ENCODE measurements around the gene KIF20B. TPM values are rescaled to one million over a fixed set of nuclear protein-coding genes. Genes with fewer than 3 reads are reported as not detected.

The KIF20B gene
- total and polyA plus RNA-seq, 9 donors = 2.4 to 9.3 (median 3.9) TPM

DNA sequence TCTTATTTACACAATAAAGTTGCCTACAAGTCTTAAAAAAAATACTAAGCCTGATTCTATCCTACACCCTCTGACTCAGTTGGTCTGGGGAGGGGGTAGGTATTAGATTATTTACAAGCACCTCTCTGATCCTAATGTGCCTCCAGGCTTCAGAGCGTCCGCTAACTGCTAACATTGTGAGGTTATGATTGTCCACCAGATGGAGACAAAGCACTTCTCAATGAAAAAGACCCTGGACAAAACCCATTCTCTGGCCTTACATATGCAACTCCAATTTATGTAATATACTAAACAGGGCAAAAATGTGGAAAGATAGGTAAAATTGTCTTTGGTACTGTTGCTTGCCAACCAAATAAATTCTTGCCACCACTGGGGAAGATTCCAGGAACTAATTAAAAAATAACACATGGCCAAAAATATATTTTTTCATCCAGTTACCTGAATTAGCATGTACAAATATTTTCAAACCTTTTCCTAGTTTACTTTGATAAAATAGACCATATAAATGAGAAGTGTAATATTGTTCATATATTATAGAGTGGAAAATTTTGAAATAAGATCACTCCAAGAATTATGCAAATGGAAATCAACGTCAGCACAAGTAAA is 92.4 kb downstream of the KIF20B start:
- intact Hi-C loops (cut with DNase I) = loop anchor here in 2 of 4 donors (5.0 to 10.0 kb wide), 2 partner anchors 1069 to 1071 kb away; no protein-coding TSS in a partner anchor

DNA sequence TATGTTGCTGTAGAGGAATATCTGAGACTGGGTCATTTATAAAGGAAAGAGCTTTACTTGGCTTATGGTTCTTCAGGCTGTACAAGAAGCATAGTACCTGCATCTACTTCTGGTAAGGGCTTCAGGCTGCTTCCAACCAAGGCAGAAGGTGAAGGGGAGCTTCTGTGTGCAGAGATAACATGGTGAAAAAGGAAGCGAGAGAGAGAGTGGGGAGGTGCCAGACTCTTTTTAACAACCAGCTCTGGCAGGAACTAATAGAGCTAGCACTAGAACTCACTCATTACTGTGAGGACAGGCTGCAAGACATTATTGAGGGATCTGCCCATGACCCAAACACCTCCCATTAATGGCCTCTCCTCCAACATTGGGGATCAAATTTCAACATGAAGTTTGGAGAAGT is 94.5 kb downstream of the KIF20B start:
- Histone ChIP-seq H3K4me1 (ENCODE audit: insufficient read depth) (no peaks in the 10 kb centered on the region), H3K36me3 (no peaks in the 10 kb centered on the region), H3K27me3 (no peaks in the 10 kb centered on the region), H3K27ac (no peak overlapping the region), H3K4me3 (no peak overlapping the region), H3K9me3 (no peaks in the 10 kb centered on the region)
- no peak for DNase-seq
- no peak for TF ChIP-seq CTCF (IDR thresholded peaks at IDR 0.05)
- no peak for TF ChIP-seq EP300 (IDR thresholded peaks at IDR 0.05)
- no peak for TF ChIP-seq POLR2A (IDR thresholded peaks at IDR 0.05)
- 30 to 42% (median 32%) methylated on average over 1 of the region's 1 CpG for WGBS, 3 donors
- intact Hi-C loops (cut with DNase I) = loop anchor here in 1 of 4 donors (10.0 kb wide), 1 partner anchor 1069 kb away; no protein-coding TSS in a partner anchor

More for the DNA sequence above, 92.4 kb downstream of the KIF20B start:
- TF ChIP-seq CTCF (IDR thresholded peaks at IDR 0.05) (peak in 1 of 3 donors; percentile 46), EP300 (IDR thresholded peaks at IDR 0.05) (no peak), POLR2A (IDR thresholded peaks at IDR 0.05) (no peak)
- no peaks in the 10 kb centered on the region for H3K27me3 ChIP-seq
- DNase-seq = no peak
- no peak overlapping the region for H3K27ac ChIP-seq
- no peaks in the 10 kb centered on the region for H3K4me1 ChIP-seq (ENCODE audit: insufficient read depth)
- H3K36me3 ChIP-seq = no peaks in the 10 kb centered on the region
- no peaks in the 10 kb centered on the region for H3K9me3 ChIP-seq
- no peak overlapping the region for H3K4me3 ChIP-seq
- WGBS, 3 donors = 33 to 34% (median 34%) methylated on average over 3 of the region's 3 CpGs

- intact Hi-C loops (cut with DNase I) = loop anchor here in 1 of 4 donors (10.0 kb wide), 1 partner anchor 1067 kb away; no protein-coding TSS in a partner anchor
- no peaks in the 10 kb centered on the region for H3K9me3 ChIP-seq
- TF ChIP-seq POLR2A (IDR thresholded peaks at IDR 0.05) = no peak
- TF ChIP-seq EP300 (IDR thresholded peaks at IDR 0.05) = no peak
- no peaks in the 10 kb centered on the region for H3K4me1 ChIP-seq (ENCODE audit: insufficient read depth)
- 47 to 85% (median 50%) methylated on average over 2 of the region's 2 CpGs for WGBS, 3 donors
- DNase-seq = no peak
- H3K4me3 ChIP-seq = no peak overlapping the region
- no peaks in the 10 kb centered on the region for H3K27me3 ChIP-seq
- H3K36me3 ChIP-seq = no peaks in the 10 kb centered on the region
- H3K27ac ChIP-seq = no peak overlapping the region
Measured at GRCh38 chr10:89798092-89798491, 96.7 kb downstream of the KIF20B start.

GRCh38 chr10:89799573-89799972 is 98.2 kb downstream of the KIF20B start:
- H3K36me3 ChIP-seq = no peaks in the 10 kb centered on the region
- no peak overlapping the region for H3K4me3 ChIP-seq
- WGBS, 3 donors = 59 to 73% (median 63%) methylated on average over 2 of the region's 2 CpGs
- no peak for DNase-seq
- no peaks in the 10 kb centered on the region for H3K9me3 ChIP-seq
- H3K27me3 ChIP-seq = no peaks in the 10 kb centered on the region
- TF ChIP-seq CTCF (IDR thresholded peaks at IDR 0.05) (no peak), POLR2A (IDR thresholded peaks at IDR 0.05) (no peak), EP300 (IDR thresholded peaks at IDR 0.05) (no peak)
- intact Hi-C loops (cut with DNase I) = loop anchor here in 1 of 4 donors (10.0 kb wide), 1 partner anchor 1065 kb away; no protein-coding TSS in a partner anchor
- H3K27ac ChIP-seq = no peak overlapping the region
- H3K4me1 ChIP-seq (ENCODE audit: insufficient read depth) = no peaks in the 10 kb centered on the region

DNA sequence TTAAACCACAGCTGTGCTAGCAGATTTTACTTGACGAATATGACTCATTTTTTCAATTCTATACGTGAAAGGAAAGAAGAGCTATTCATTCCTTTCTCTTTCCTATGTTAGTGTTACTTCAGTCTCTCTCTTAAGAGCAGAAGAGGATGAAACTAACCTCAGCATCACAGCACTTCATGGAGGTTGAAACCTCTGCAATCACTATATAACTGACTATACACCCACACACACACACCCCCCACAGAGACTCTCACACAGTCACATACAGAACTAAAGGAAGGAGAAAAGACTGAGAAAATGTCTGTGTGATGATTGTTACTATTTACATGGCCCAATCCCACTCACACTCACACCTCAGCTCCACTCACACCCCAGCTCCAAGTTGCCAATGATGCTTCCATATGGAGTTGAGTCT is 104.2 kb downstream of the KIF20B start:
- no peak overlapping the region for H3K27ac ChIP-seq
- intact Hi-C loops (cut with DNase I) = no loop called here
- no peaks in the 10 kb centered on the region for H3K9me3 ChIP-seq
- no peaks in the 10 kb centered on the region for H3K36me3 ChIP-seq
- WGBS, 3 donors = 65 to 71% (median 69%) methylated on average over 2 of the region's 2 CpGs
- no peaks in the 10 kb centered on the region for H3K4me1 ChIP-seq (ENCODE audit: insufficient read depth)
- H3K27me3 ChIP-seq = no peaks in the 10 kb centered on the region
- TF ChIP-seq EP300 (IDR thresholded peaks at IDR 0.05) = no peak
- TF ChIP-seq POLR2A (IDR thresholded peaks at IDR 0.05) = no peak
- TF ChIP-seq CTCF (IDR thresholded peaks at IDR 0.05) = no peak
- DNase-seq = no peak
- H3K4me3 ChIP-seq = no peak overlapping the region
